GM18907 (cell line): Measurements from ENCODE around the gene COX19.

Experiments used
- ATAC-seq: cut with Tn5 transposase; IDR thresholded peaks from one replicate; pipeline ENCODE4 v1.9.1; 2021; ENCODE audit warnings: mild to moderate bottlenecking, moderate library complexity; ENCODE audit not compliant: unreplicated experiment

The COX19 gene

GRCh38 chr7:974820-975681, at the start of gene COX19:
Gene COX19 (minus strand): TSS chr7:975549. CDS start chr7:975509, 40 bp downstream.
- ATAC-seq, result peak; percentile 72

GRCh38 chr7:1024331-1024841, 49.0 kb upstream of the COX19 start:
- ATAC-seq, result peak; percentile 61

- no peak for ATAC-seq
Measured at GRCh38 chr7:1022801-1023465, 47.6 kb upstream of the COX19 start.

GRCh38 chr7:1022356-1022755, 47.0 kb upstream of the COX19 start:
- no peak for ATAC-seq

GRCh38 chr7:1021931-1022330, 46.6 kb upstream of the COX19 start:
- ATAC-seq, result no peak

GRCh38 chr7:1021366-1021765, 46.0 kb upstream of the COX19 start:
- no peak for ATAC-seq

- no peak for ATAC-seq
Measured at GRCh38 chr7:1020849-1021251, 45.5 kb upstream of the COX19 start.

GRCh38 chr7:1019789-1020610, 44.7 kb upstream of the COX19 start:
- no peak for ATAC-seq

- no peak for ATAC-seq
Measured at GRCh38 chr7:1019255-1019785, 44.0 kb upstream of the COX19 start.

GRCh38 chr7:1018334-1018695, 43.0 kb upstream of the COX19 start:
- ATAC-seq, result no peak

GRCh38 chr7:1017586-1018333, 42.4 kb upstream of the COX19 start:
- no peak for ATAC-seq

GRCh38 chr7:1016577-1017531, 41.5 kb upstream of the COX19 start:
- no peak for ATAC-seq

- ATAC-seq, result no peak
Measured at GRCh38 chr7:1015196-1016121, 40.1 kb upstream of the COX19 start.

- no peak for ATAC-seq
Measured at GRCh38 chr7:1014681-1015080, 39.3 kb upstream of the COX19 start.

GRCh38 chr7:1013581-1013980, 38.2 kb upstream of the COX19 start:
- no peak for ATAC-seq

GRCh38 chr7:1012716-1013095, 37.4 kb upstream of the COX19 start:
- no peak for ATAC-seq

GRCh38 chr7:1012004-1012715, 36.8 kb upstream of the COX19 start:
- no peak for ATAC-seq
